ENCODE measurements around the gene CMTM3. TPM values are rescaled to one million over a fixed set of nuclear protein-coding genes. Genes with fewer than 3 reads are reported as not detected.

The CMTM3 gene
- total RNA-seq, 1 experiment from 2014 or later, result 12.8 TPM

DNA sequence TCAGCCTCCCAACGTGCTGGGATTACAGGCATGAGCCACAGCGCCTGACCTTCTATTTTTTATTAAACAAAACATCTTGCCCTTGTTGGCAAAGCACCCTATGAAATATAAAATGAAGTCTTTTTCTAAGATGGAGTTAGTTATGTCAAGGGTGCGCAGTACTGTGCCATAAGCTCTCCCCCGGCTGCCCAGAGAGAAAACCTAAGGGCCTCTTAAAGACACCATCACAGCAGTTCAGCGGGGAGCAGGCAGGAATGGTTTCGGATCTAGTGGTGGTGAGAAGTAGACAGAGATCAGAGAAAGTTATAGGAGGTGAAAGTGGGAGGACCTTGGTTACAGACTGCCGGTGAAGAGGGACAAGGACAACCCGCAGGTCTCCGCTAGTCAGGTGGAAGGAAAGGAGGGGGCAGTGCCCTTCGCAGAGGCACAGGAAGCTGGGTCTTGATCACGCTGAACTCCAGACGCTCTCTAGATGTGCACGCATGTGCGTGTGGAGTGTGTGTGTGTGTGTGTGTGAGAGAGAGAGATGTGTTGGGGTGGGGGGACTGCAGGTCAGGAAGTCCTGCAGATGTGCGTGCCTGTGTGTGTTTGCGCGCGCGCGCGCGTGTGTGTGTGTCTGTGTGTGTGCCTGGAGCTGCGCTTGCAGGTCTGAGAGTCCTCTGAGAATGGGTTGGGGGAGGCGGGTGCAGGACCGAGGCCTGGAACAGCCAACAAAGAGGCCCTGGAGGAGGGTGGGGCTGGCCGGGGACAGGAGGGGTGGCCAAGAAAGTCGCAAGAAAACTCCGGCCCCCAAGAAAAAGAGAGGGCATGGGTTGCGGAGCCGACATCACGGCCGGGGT, 748 bp upstream of the CMTM3 start:
- peak overlapping the region; percentile 39; the same call in 1 of the 2 replicates for H3K9ac ChIP-seq (ENCODE audit: low read length)
- TF ChIP-seq MAX (IDR thresholded peaks at IDR 0.05), result no peak
- peak; percentile 55 for TF ChIP-seq POLR2A (IDR thresholded peaks at IDR 0.05; ENCODE audit: borderline replicate concordance, extremely low read depth, insufficient read depth, insufficient read length)
- peak; percentile 45 for TF ChIP-seq TCF7L2 (IDR thresholded peaks at IDR 0.05; ENCODE audit: borderline replicate concordance, extremely low read depth, insufficient read depth, insufficient read length)
- ChIA-PET CTCF (no interaction called here), POLR2A (no interaction called here), RAD21 (ENCODE audit: low non-redundant PET in 1 of 2, low total read pairs in 2 of 2, uncharacterized antibody in 2 of 2, unreplicated experiment in 2 of 2) (no interaction called here)
- no peak for DNase-seq (ENCODE audit: low read depth, low spot score)
- H4K20me1 ChIP-seq (ENCODE audit: insufficient read depth), result 0 out of 2 replicates have a peak, but pooled peaks cover 4% of the 10 kb centered on the region
- peaks cover 8% of the 10 kb centered on the region; the same call in 1 of the 2 replicates for H3K79me2 ChIP-seq (ENCODE audit: insufficient read depth, low read length)
- H3K27me3 ChIP-seq (ENCODE audit: insufficient read depth, low read length), result no peaks in the 10 kb centered on the region
- H3K4me1 ChIP-seq (ENCODE audit: control insufficient read depth in 1 of 2, insufficient read depth in 2 of 2, low read length in 2 of 2), result peaks cover 17 to 31% of the 10 kb centered on the region in 2 experiments
- H2AFZ ChIP-seq (ENCODE audit: low read depth, low read length, poor library complexity, severe bottlenecking), result no peak overlapping the region
- no peaks in the 10 kb centered on the region for H3K9me3 ChIP-seq (ENCODE audit: control insufficient read depth in 1 of 2, insufficient read depth in 1 of 2, low read depth in 1 of 2, low read length in 2 of 2)
- H3K9me2 ChIP-seq (ENCODE audit: insufficient read depth), result no peaks in the 10 kb centered on the region
- intact Hi-C loops (cut with micrococcal nuclease), result no loop called here
- peak overlapping the region; percentile 62 to 75 for H3K4me3 ChIP-seq (replicated peaks in 1 of 2; ENCODE audit: low read depth in 1 of 2, low read length in 2 of 2)
- H3K27ac ChIP-seq (ENCODE audit: low read depth, low read length), result peak overlapping the region; percentile 14; the same call in 1 of the 2 replicates
- ATAC-seq, result no peak
- no peaks in the 10 kb centered on the region; a peak in 1 of 4 replicates for H3K36me3 ChIP-seq (ENCODE audit: control insufficient read depth in 1 of 2, insufficient read depth in 2 of 2, low read length in 2 of 2)
- peak overlapping the region; percentile 89 for H3K4me2 ChIP-seq (ENCODE audit: low read length)
- TSS peak; percentile 31 for BruUV-seq (replicated peaks)

- BruUV-seq (replicated peaks), result no TSS peak
- Histone ChIP-seq H3K79me2 (ENCODE audit: insufficient read depth, low read length) (peaks cover 8% of the 10 kb centered on the region; the same call in 1 of the 2 replicates), H3K4me1 (ENCODE audit: control insufficient read depth in 1 of 2, insufficient read depth in 2 of 2, low read length in 2 of 2) (peaks cover 24 to 39% of the 10 kb centered on the region in 2 experiments), H3K27me3 (ENCODE audit: insufficient read depth, low read length) (no peaks in the 10 kb centered on the region), H4K20me1 (ENCODE audit: insufficient read depth) (0 out of 2 replicates have a peak, but pooled peaks cover 4% of the 10 kb centered on the region), H3K4me2 (ENCODE audit: low read length) (peak overlapping the region; percentile 89), H3K4me3 (replicated peaks in 1 of 2; ENCODE audit: low read depth in 1 of 2, low read length in 2 of 2) (peak overlapping the region; percentile 62 to 75), H2AFZ (ENCODE audit: low read depth, low read length, poor library complexity, severe bottlenecking) (no peak overlapping the region), H3K9me2 (ENCODE audit: insufficient read depth) (no peaks in the 10 kb centered on the region), H3K9ac (ENCODE audit: low read length) (peak overlapping the region; percentile 79), H3K9me3 (ENCODE audit: control insufficient read depth in 1 of 2, insufficient read depth in 1 of 2, low read depth in 1 of 2, low read length in 2 of 2) (no peaks in the 10 kb centered on the region), H3K36me3 (ENCODE audit: control insufficient read depth in 1 of 2, insufficient read depth in 2 of 2, low read length in 2 of 2) (peaks cover 4 to 8% of the 10 kb centered on the region in 2 experiments; a peak in 3 of 4 replicates), H3K27ac (ENCODE audit: low read depth, low read length) (peak overlapping the region; percentile 70)
- CTCF ChIA-PET, result interaction anchor here (0.6 to 1.0 kb wide), 2 partner anchors 41 to 199 kb away, joined by 3 to 4 read pairs; no protein-coding TSS in a partner anchor
- peak; percentile 37 for ATAC-seq
- intact Hi-C loops (cut with micrococcal nuclease), result loop anchor here (5.0 kb wide), 1 partner anchor 198 kb away; no protein-coding TSS in a partner anchor
- POLR2A ChIA-PET, result no interaction called here
- DNase-seq (ENCODE audit: low read depth, low spot score), result no peak
- RAD21 ChIA-PET (ENCODE audit: low non-redundant PET in 1 of 2, low total read pairs in 2 of 2, uncharacterized antibody in 2 of 2, unreplicated experiment in 2 of 2), result no interaction called here
- TF ChIP-seq YY1 (IDR thresholded peaks at IDR 0.05; ENCODE audit: extremely low read depth, insufficient replicate concordance, low read depth, low read length) (no peak), SRF (IDR thresholded peaks at IDR 0.05; ENCODE audit: low read depth) (no peak), RAD21 (IDR thresholded peaks at IDR 0.05; ENCODE audit: low read depth) (no peak), SP1 (IDR thresholded peaks at IDR 0.05; ENCODE audit: low read depth) (no peak), ZFX (IDR thresholded peaks at IDR 0.05) (peak; percentile 48; the same call in 1 of the 2 replicates), POLR2AphosphoS5 (IDR thresholded peaks at IDR 0.05; ENCODE audit: low read depth, low read length) (no peak)
- TF ChIP-seq, protein P1, sequence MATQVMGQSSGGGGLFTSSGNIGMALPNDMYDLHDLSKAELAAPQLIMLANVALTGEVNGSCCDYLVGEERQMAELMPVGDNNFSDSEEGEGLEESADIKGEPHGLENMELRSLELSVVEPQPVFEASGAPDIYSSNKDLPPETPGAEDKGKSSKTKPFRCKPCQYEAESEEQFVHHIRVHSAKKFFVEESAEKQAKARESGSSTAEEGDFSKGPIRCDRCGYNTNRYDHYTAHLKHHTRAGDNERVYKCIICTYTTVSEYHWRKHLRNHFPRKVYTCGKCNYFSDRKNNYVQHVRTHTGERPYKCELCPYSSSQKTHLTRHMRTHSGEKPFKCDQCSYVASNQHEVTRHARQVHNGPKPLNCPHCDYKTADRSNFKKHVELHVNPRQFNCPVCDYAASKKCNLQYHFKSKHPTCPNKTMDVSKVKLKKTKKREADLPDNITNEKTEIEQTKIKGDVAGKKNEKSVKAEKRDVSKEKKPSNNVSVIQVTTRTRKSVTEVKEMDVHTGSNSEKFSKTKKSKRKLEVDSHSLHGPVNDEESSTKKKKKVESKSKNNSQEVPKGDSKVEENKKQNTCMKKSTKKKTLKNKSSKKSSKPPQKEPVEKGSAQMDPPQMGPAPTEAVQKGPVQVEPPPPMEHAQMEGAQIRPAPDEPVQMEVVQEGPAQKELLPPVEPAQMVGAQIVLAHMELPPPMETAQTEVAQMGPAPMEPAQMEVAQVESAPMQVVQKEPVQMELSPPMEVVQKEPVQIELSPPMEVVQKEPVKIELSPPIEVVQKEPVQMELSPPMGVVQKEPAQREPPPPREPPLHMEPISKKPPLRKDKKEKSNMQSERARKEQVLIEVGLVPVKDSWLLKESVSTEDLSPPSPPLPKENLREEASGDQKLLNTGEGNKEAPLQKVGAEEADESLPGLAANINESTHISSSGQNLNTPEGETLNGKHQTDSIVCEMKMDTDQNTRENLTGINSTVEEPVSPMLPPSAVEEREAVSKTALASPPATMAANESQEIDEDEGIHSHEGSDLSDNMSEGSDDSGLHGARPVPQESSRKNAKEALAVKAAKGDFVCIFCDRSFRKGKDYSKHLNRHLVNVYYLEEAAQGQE (IDR thresholded peaks at IDR 0.05; ENCODE audit: low read depth), result no peak
Observed at GRCh38 chr16:66605177-66605978, 874 bp downstream of the CMTM3 start.

Measured in HCT116 (cell line).